IMR-90 (cell line): ENCODE measurements around the gene SLC9A7. TPM values are rescaled to one million over a fixed set of nuclear protein-coding genes. Genes with fewer than 3 reads are reported as not detected.

Source experiments
- ATAC-seq: fragments of 200-7000 bp; cut with Tn5 transposase; 2 replicates; pipeline ENCODE4 v1.9.1; 2020; ENCODE audit warnings: low read depth, mild to moderate bottlenecking, moderate library complexity
- BruUV-seq: library from RNA; stranded (reverse); fragments of 400-500 nt; replicated peaks from 2 replicates; lab custom pipeline; 2021; lab: Mats Ljungman, UMichigan
- CTCF ChIA-PET: fragments of 300-600 bp; formaldehyde crosslinking; extraction: SDS; loops from one replicate; lab custom pipeline; 2021; ENCODE audit warnings: antibody characterized with exemption; lab: Yijun Ruan, JAX
- POLR2A ChIA-PET: fragments of 300-600 bp; sonication (Branson Sonifier 250); formaldehyde crosslinking; loops from one replicate; lab custom pipeline; 2022; ENCODE audit warnings: antibody characterized with exemption; ENCODE audit not compliant: unreplicated experiment; lab: Charles Lee
- DNase-seq: peaks from one replicate; pipeline ENCODE4 v3.0.0; 2013
- H2AFZ ChIP-seq: replicated peaks from 2 replicates; pipeline ENCODE3; 2013; ENCODE audit warnings: low read length, mild to moderate bottlenecking; ENCODE audit not compliant: poor library complexity
- H2AK5ac ChIP-seq: 2 replicates; pipeline ENCODE4 v1.6.1; 2013; ENCODE audit warnings: low read depth, low read length, inconsistent platforms
- H2AK9ac ChIP-seq: replicated peaks from 2 replicates; pipeline ENCODE3; 2013; ENCODE audit warnings: mild to moderate bottlenecking, low read depth, low read length, moderate library complexity; ENCODE audit not compliant: poor library complexity
- H2BK120ac ChIP-seq: 2 replicates; pipeline ENCODE4 v1.6.1; 2013; ENCODE audit warnings: low read depth, low read length, inconsistent platforms
- H2BK15ac ChIP-seq: 3 replicates; pipeline ENCODE4 v1.6.1; 2013; ENCODE audit warnings: low read depth, low read length, inconsistent platforms
- H2BK20ac ChIP-seq: 2 replicates; pipeline ENCODE4 v1.6.1; 2013; ENCODE audit warnings: low read depth, mild to moderate bottlenecking, inconsistent platforms, low read length, moderate library complexity
- H2BK5ac ChIP-seq: 2 replicates; pipeline ENCODE4 v1.6.1; 2013; ENCODE audit warnings: mild to moderate bottlenecking, low read depth, low read length, inconsistent platforms; ENCODE audit not compliant: poor library complexity, severe bottlenecking
- H3K14ac ChIP-seq: replicated peaks from 2 replicates; pipeline ENCODE4 v1.6.1; 2013; ENCODE audit warnings: low read depth, low read length, inconsistent platforms
- H3K18ac ChIP-seq: 2 replicates; pipeline ENCODE4 v1.6.1; 2013; ENCODE audit warnings: low read depth, low read length, control low read depth
- H3K23ac ChIP-seq: 2 replicates; pipeline ENCODE4 v1.6.1; 2013; ENCODE audit warnings: low read depth, low read length, inconsistent platforms
- H3K27ac ChIP-seq: 2 replicates; pipeline ENCODE4 v1.5.1; 2013; ENCODE audit warnings: mild to moderate bottlenecking, control low read depth, low read length; ENCODE audit not compliant: insufficient read depth
- H3K27me3 ChIP-seq: 2 replicates; pipeline ENCODE4 v1.6.1; 2013; ENCODE audit warnings: low read length; ENCODE audit not compliant: control insufficient read depth, insufficient read depth
- H3K36me3 ChIP-seq: 2 replicates; pipeline ENCODE4 v1.6.1; 2013; ENCODE audit warnings: low read length, mixed read lengths; ENCODE audit not compliant: control insufficient read depth, insufficient read depth
- H3K4ac ChIP-seq: 2 replicates; pipeline ENCODE4 v1.6.1; 2013; ENCODE audit warnings: low read depth, low read length, inconsistent platforms
- H3K4me1 ChIP-seq: 2 replicates; pipeline ENCODE4 v1.6.1; 2013; ENCODE audit warnings: low read length, mixed read lengths; ENCODE audit not compliant: control insufficient read depth, insufficient read depth
- H3K4me2 ChIP-seq: 2 replicates; pipeline ENCODE4 v1.6.1; 2013; ENCODE audit warnings: low read depth, mild to moderate bottlenecking, control low read depth, low read length, moderate library complexity
- H3K4me3 ChIP-seq: 2 replicates; pipeline ENCODE4 v1.5.1; 2013; ENCODE audit warnings: low read depth, mild to moderate bottlenecking, control low read depth, low read length, moderate library complexity; ENCODE audit not compliant: insufficient read depth
- H3K56ac ChIP-seq: 2 replicates; pipeline ENCODE4 v1.6.1; 2013; ENCODE audit warnings: low read length, inconsistent platforms; ENCODE audit not compliant: insufficient read depth; ENCODE audit errors: extremely low read depth
- H3K79me1 ChIP-seq, 2 experiments: 2 replicates each; pipeline ENCODE4 v1.6.1; 2013; ENCODE audit warnings: low read length in 2 of 2, inconsistent platforms in 1 of 2, low read depth in 1 of 2
- H3K9ac ChIP-seq: 2 replicates; pipeline ENCODE4 v1.6.1; 2013; ENCODE audit warnings: low read depth, low read length, control low read depth
- H3K9me1 ChIP-seq: 2 replicates; pipeline ENCODE4 v1.6.1; 2013; ENCODE audit warnings: low read length, inconsistent platforms; ENCODE audit not compliant: insufficient read depth
- H3K9me3 ChIP-seq: 2 replicates; pipeline ENCODE4 v1.6.1; 2013; ENCODE audit warnings: low read length; ENCODE audit not compliant: control insufficient read depth, insufficient read depth
- H4K20me1 ChIP-seq: 2 replicates; pipeline ENCODE4 v1.6.1; 2013; ENCODE audit warnings: low read length, inconsistent platforms; ENCODE audit not compliant: insufficient read depth
- H4K5ac ChIP-seq: 2 replicates; pipeline ENCODE4 v1.6.1; 2013; ENCODE audit warnings: mild to moderate bottlenecking, low read depth, low read length, control low read depth
- H4K8ac ChIP-seq, 2 experiments: 2 replicates each; pipeline ENCODE4 v1.6.1; 2013; ENCODE audit warnings: low read depth in 2 of 2, low read length in 2 of 2, control low read depth in 1 of 2, inconsistent platforms in 1 of 2
- H4K91ac ChIP-seq: 2 replicates; pipeline ENCODE4 v1.6.1; 2013; ENCODE audit warnings: low read depth, low read length, inconsistent platforms; ENCODE audit not compliant: insufficient read depth
- CHD1 ChIP-seq: IDR thresholded peaks from 2 replicates; pipeline ENCODE4 v1.6.1; 2012; ENCODE audit warnings: low read depth, low read length, improper control_type of control experiment
- WGBS, 2 experiments: methylation state at CpG; one replicate each; pipeline versions ENCODE4 v1.1.5 to v1.1.7; 2013; ENCODE audit warnings: missing lambda C conversion rate in 2 of 2; ENCODE audit not compliant: insufficient read length in 1 of 2; ENCODE audit errors: extremely low coverage in 2 of 2; 5-methylcytosine and 5-hydroxymethylcytosine counted together
- dilution Hi-C: fragments of 300-500 bp; cut with HindIII; formaldehyde crosslinking; loops from one replicate; pipeline ENCODE4 v1.14.3; 2018; ENCODE audit warnings: low sequenced_read_pairs; ENCODE audit not compliant: unreplicated experiment
- in situ Hi-C: fragments of 300-500 bp; cut with MboI; formaldehyde crosslinking; loops from 3 replicates; pipeline ENCODE4 v1.14.3; 2019; ENCODE audit warnings: low sequenced_read_pairs, inconsistent platforms, mixed read lengths
- intact Hi-C: fragments of 100-400 bp; cut with micrococcal nuclease; formaldehyde crosslinking; loops from 2 replicates; pipeline ENCODE4 v1.10.0; 2022
- polyA plus RNA-seq, 3 experiments: library from polyadenylated mRNA; depleted of rRNA; stranded (reverse); fragments of >200 nt; gene quantifications; 2 replicates each; pipeline ENCODE4 v1.2.3, GENCODE V29; 2012; ENCODE audit warnings: low replicate concordance in 1 of 3
- total RNA-seq: library from RNA; depleted of rRNA; stranded (reverse); fragments of >200 nt; gene quantifications from 2 replicates; pipeline ENCODE4 v1.2.3, GENCODE V29; 2012

SLC9A7 gene
- total and polyA plus RNA-seq, 2 of the 4 experiments (the other 2 are of a cell fraction), result 14.4 to 76.4 TPM

DNA sequence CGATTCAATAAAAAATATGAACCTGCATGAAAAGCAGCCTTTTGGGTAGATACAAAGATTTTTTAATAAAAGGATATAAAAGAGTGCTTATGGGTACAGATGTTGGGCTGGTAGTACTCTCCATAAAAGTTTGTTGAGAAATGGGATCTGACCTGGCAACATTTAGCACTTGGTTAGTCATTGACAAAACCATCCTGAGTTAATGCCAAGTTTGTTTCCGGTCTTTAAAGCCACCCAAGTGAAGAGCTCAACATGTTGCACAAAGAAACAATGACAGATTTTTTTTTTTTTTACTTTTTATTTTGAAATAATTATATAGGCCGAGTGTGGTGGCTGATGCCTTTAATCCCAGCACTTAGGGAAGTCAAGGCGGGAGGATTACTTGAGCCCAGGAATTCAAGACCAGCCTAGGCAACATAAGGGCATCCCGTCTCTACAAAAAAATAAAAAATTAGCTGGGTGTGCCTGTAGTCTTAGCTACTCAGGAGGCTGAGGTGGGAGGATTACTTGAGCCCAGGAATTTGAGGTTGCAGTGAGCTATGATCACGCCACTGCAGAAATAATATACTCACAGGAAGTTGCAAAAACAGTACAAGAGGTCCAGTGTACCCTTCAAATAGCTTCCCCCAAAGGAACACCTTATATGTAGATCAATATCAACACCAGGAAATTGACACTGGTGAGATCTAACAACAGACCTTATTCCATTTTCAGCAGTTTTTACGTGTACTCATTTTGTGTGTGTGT, 168.8 kb downstream of the SLC9A7 start:
- Histone ChIP-seq H2AK5ac (no peak overlapping the region), H3K4ac (no peak overlapping the region), H3K4me3 (no peak overlapping the region), H3K9me1 (peaks cover 7% of the 10 kb centered on the region; the same call in 1 of the 2 replicates), H3K27ac (no peak overlapping the region; the same call in 1 of the 2 replicates), H4K20me1 (no peaks in the 10 kb centered on the region), H2AFZ (no peak overlapping the region), H4K8ac (no peak overlapping the region), H2BK5ac (no peak overlapping the region), H3K14ac (no peak overlapping the region), H3K27me3 (no peaks in the 10 kb centered on the region), H3K9me3 (no peaks in the 10 kb centered on the region), H3K36me3 (no peaks in the 10 kb centered on the region), H2BK20ac (peak overlapping the region; percentile 10; the same call in 1 of the 2 replicates), H3K4me2 (no peak overlapping the region), H4K5ac (no peak overlapping the region), H3K23ac (no peak overlapping the region), H4K91ac (no peak overlapping the region), H3K18ac (no peak overlapping the region), H3K4me1 (peaks cover 8% of the 10 kb centered on the region), H3K56ac (no peak overlapping the region), H3K9ac (no peak overlapping the region), H2AK9ac (no peak overlapping the region), H2BK120ac (no peak overlapping the region; the same call in 1 of the 2 replicates), H2BK15ac (0 out of 3 replicates have a peak overlapping the region, but pooled peaks have one; percentile 10), H3K79me1 (peaks cover 6 to 19% of the 10 kb centered on the region in 2 experiments)
- POLR2A ChIA-PET, result no interaction called here
- in situ Hi-C loops (no loop called here), intact Hi-C loops (loop anchor here (5.0 kb wide), 1 partner anchor 37 kb away; no protein-coding TSS in a partner anchor), dilution Hi-C loops (no loop called here)
- CTCF ChIA-PET, result no interaction called here
- no TSS peak for BruUV-seq
- 80% methylated on average over 1 of the region's 7 CpGs; no CpG with 5 or more reads in 1 of the 2 experiments for WGBS, 2 experiments
- ATAC-seq, result no peak
- peak; percentile 62 for DNase-seq
- TF ChIP-seq CHD1, result no peak
